SH-SY5Y (cell line): Measurements from ENCODE around the gene INS.

Experiments used
- GATA2 ChIP-seq: IDR thresholded peaks from 2 replicates; pipeline ENCODE4 v1.6.1; 2011; ENCODE audit warnings: mild to moderate bottlenecking, low read depth, low read length
- GATA3 ChIP-seq: IDR thresholded peaks from 2 replicates; pipeline ENCODE4 v1.6.1; 2011; ENCODE audit warnings: low read depth, mild to moderate bottlenecking, low read length, moderate library complexity

DNA sequence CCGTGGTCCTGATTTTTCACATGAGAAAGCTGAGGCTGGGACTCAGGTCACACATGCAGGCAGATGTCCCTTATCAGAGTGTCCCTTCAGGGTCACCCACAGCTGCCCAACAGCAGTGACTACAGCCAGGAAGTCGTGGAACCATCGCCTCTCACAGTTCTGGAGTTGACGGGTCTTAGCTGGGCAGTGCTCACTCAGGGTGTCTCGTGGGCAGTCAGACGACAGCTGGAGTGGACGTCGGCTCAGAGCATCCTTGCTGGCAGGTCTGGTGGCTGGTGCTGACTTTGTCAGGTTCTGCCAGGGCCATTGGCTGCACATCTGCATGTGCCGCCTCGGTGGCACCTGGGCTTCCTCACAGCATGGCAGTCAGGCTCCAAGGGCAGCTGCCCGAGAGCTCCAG, 46.2 kb upstream of the INS start:
- TF ChIP-seq GATA2 (no peak), GATA3 (no peak)
